Mesodermal cell (in vitro differentiated cells): ENCODE data around the gene DIAPH3. TPM values are rescaled to one million over a fixed set of nuclear protein-coding genes. Genes with fewer than 3 reads are reported as not detected.
"Not testable (repeated sequence)": the region's sequence is repeated elsewhere in the genome, so short reads cannot be mapped to it uniquely, and the experiment has no call there.

Source experiments
- H3K27ac ChIP-seq: 2 replicates; pipeline ENCODE4 v1.7.0; 2013; ENCODE audit warnings: mild to moderate bottlenecking, low read depth, low read length, moderate library complexity; ENCODE audit not compliant: severe bottlenecking
- H3K36me3 ChIP-seq: 2 replicates; pipeline ENCODE4 v1.7.1; 2013; ENCODE audit warnings: mild to moderate bottlenecking, low read length, moderate library complexity; ENCODE audit not compliant: control insufficient read depth, insufficient read depth
- H3K4me1 ChIP-seq: one replicate; pipeline ENCODE4 v1.7.1; 2013; ENCODE audit warnings: mild to moderate bottlenecking, low read length; ENCODE audit not compliant: insufficient read depth, control insufficient read depth, poor library complexity, severe bottlenecking
- H3K4me3 ChIP-seq: 2 replicates; pipeline ENCODE4 v1.7.0; 2013; ENCODE audit warnings: low read length, control low read depth, mild to moderate bottlenecking; ENCODE audit not compliant: insufficient read depth, poor library complexity, severe bottlenecking; ENCODE audit errors: extremely low read depth
- H3K9me3 ChIP-seq: 2 replicates; pipeline ENCODE4 v1.7.1; 2013; ENCODE audit warnings: mild to moderate bottlenecking, low read length, moderate library complexity; ENCODE audit not compliant: control insufficient read depth
- WGBS, 2 experiments: methylation state at CpG; one replicate each; pipeline ENCODE4 v1.1.5; 2013; ENCODE audit warnings: missing lambda C conversion rate in 2 of 2; ENCODE audit not compliant: insufficient coverage in 2 of 2; 5-methylcytosine and 5-hydroxymethylcytosine counted together
- polyA plus RNA-seq, 2 experiments: library from polyadenylated mRNA; stranded (reverse); fragments of 50-300 nt; gene quantifications; one replicate each; pipeline ENCODE4 v1.2.3, GENCODE V29; 2013

The DIAPH3 gene
- polyA plus RNA-seq (2013, experiment 1 of 2), result 27.4 TPM
- polyA plus RNA-seq (2013, experiment 2 of 2), result 29.2 TPM

- Histone ChIP-seq H3K4me3 (peak within 1 kb of the TSS; percentile 98), H3K36me3 (peaks cover 28% of the 10 kb centered on the region), H3K4me1 (peaks cover 20% of the 10 kb centered on the region), H3K27ac (peak within 1 kb of the TSS; percentile 98), H3K9me3 (no peaks in the 10 kb centered on the region)
- 0 to 1% methylated on average over 33 to 39 of the region's 54 CpGs for WGBS, 2 experiments
Observed at GRCh38 chr13:60163478-60164233, at the start of gene DIAPH3. Gene DIAPH3 (minus strand): TSS chr13:60163928. CDS start chr13:60163766, 162 bp downstream.

GRCh38 chr13:60213236-60213744, 49.6 kb upstream of the DIAPH3 start:
- WGBS, 2 experiments, result no CpG with 5 or more reads among the region's 1 CpG
- Histone ChIP-seq H3K4me3 (no peak overlapping the region), H3K36me3 (no peaks in the 10 kb centered on the region), H3K27ac (no peak overlapping the region), H3K4me1 (no peaks in the 10 kb centered on the region), H3K9me3 (no peaks in the 10 kb centered on the region)

DNA sequence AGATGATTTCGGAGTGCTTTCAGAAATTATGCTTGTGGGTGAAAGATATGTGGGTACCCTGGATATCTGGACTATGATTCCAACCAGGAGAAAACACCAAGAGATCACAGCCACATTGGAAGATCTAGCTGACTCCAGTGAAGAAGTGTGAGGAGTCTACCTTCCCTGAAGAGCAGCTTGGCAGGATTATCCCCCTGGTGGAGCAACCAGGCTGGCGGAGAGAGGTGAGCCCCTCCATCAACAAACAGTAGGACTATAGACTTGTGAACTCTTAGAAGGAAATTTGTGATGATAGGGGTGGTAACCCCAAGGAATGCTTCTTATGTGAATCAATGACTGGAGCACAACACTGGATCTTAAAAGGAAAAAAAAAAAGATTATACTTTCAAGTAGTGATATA, 47.8 kb upstream of the DIAPH3 start:
- 100% methylated on average over 1 of the region's 2 CpGs; no CpG with 5 or more reads in 1 of the 2 experiments for WGBS, 2 experiments
- H3K27ac ChIP-seq, result no peak overlapping the region
- no peaks in the 10 kb centered on the region for H3K36me3 ChIP-seq
- no peaks in the 10 kb centered on the region for H3K4me1 ChIP-seq
- no peak overlapping the region for H3K4me3 ChIP-seq
- H3K9me3 ChIP-seq, result no peaks in the 10 kb centered on the region

- H3K27ac ChIP-seq, result no peak overlapping the region
- no peaks in the 10 kb centered on the region for H3K9me3 ChIP-seq
- no CpG with 5 or more reads among the region's 4 CpGs for WGBS, 2 experiments
- no peaks in the 10 kb centered on the region for H3K4me1 ChIP-seq
- H3K4me3 ChIP-seq, result no peak overlapping the region
- no peaks in the 10 kb centered on the region for H3K36me3 ChIP-seq
Observed at GRCh38 chr13:60210510-60211330, 47.0 kb upstream of the DIAPH3 start.

- H3K4me3 ChIP-seq, H3K9me3 ChIP-seq, H3K4me1 ChIP-seq, H3K36me3 ChIP-seq, H3K27ac ChIP-seq: not testable (repeated sequence)
- 78 to 80% methylated on average over 3 to 8 of the region's 10 CpGs for WGBS, 2 experiments
Observed at GRCh38 chr13:60205499-60205898, 41.8 kb upstream of the DIAPH3 start.

DNA sequence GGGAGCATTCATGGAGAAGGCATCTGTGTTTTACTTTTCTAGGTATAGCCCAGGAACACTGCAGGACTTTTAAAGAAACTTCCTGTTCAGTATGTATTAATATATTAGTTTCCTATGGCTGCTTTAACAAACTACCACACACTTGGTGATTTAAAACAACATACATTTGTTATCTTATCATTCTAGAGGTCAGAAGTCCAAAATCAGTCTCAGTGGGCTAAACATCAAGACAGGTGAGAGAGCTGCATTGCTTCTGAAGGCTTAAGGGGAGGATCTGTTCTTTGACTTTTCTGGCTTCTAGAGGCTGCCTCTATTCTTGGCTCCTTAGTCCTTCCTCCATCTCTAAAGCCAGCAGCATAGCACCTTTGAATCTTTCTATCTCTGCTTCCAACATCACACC, 37.6 kb upstream of the DIAPH3 start:
- Histone ChIP-seq H3K9me3 (no peaks in the 10 kb centered on the region), H3K4me3 (no peak overlapping the region), H3K27ac (no peak overlapping the region), H3K36me3 (no peaks in the 10 kb centered on the region), H3K4me1 (no peaks in the 10 kb centered on the region)

DNA sequence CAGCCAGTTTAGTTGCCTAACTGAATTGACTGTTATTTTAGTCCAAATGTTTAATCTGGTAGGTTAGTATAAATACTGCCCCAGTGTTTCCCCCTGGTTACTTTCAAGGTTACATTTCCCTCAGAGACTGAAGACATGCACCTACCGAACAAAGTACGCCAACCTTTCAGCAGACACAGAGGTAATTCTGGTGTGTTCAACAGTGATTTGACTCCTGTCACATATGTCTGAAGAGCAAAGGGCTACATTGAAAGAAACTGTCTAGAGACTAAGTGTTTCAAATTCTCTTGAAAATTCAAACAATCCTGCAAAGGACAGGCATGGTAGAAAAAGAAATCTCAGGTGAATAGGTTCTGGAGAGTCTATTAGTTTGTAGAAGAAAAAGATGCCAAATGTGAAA, 32.2 kb upstream of the DIAPH3 start:
- H3K9me3 ChIP-seq, H3K36me3 ChIP-seq, H3K4me3 ChIP-seq, H3K4me1 ChIP-seq, H3K27ac ChIP-seq: not testable (repeated sequence)
- no CpG with 5 or more reads among the region's 2 CpGs for WGBS, 2 experiments

DNA sequence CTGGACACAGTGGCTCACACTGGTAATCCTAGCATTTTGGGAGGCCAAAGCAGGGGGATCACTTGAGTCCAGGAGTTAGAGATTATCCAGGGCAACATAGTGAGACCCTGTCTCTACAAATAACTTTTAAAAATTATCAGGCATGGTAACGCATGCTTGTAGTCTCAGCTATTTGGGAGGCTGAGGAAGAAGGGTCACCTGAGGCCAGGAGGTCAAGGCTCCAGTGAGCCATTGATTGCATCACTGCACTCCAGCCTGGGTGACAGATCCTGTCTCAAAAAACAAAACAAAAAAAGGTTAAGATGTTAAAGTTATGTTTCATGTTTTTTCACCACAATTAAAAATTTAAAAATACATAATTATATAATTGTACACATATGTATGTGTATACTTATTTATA, 19.2 kb upstream of the DIAPH3 start:
- Histone ChIP-seq H3K9me3 (no peaks in the 10 kb centered on the region), H3K4me3 (no peak overlapping the region), H3K4me1 (no peaks in the 10 kb centered on the region), H3K36me3 (no peaks in the 10 kb centered on the region), H3K27ac (no peak overlapping the region)
- whole genome bisulfite sequencing, 2 experiments, result 100% methylated on average over 1 of the region's 1 CpG; no CpG with 5 or more reads in 1 of the 2 experiments

GRCh38 chr13:60178327-60178726, 14.6 kb upstream of the DIAPH3 start:
- Histone ChIP-seq H3K4me1 (no peaks in the 10 kb centered on the region), H3K27ac (no peak overlapping the region), H3K36me3 (no peaks in the 10 kb centered on the region), H3K4me3 (no peak overlapping the region), H3K9me3 (no peaks in the 10 kb centered on the region)
- no CpG with 5 or more reads among the region's 1 CpG for WGBS, 2 experiments

- 87 to 89% methylated on average over 3 of the region's 5 CpGs for WGBS, 2 experiments
- H3K27ac ChIP-seq, result no peak overlapping the region
- H3K4me3 ChIP-seq, result no peak overlapping the region
- no peaks in the 10 kb centered on the region for H3K9me3 ChIP-seq
- H3K36me3 ChIP-seq, result no peaks in the 10 kb centered on the region
- H3K4me1 ChIP-seq, result no peaks in the 10 kb centered on the region
Observed at GRCh38 chr13:60175571-60175970, 11.8 kb upstream of the DIAPH3 start.

DNA sequence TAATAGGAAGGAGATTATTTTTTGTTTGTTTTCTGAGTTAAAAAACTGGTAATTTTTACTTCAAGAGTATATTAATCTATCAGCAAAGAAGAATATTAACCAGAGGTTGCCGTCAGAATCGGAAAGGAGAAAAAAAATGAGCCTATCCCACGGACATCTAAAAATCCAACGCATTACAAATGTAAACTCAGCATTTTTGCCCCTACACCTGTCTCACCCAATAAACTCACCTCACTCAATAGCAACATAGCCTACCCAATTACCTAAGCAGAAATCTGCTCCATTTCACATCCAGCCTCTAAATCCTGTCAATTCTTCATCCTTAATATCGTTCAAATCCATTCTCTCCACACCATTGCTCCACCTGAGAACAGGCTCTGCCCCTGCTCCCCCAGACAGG, 10.4 kb upstream of the DIAPH3 start:
- Histone ChIP-seq H3K4me1 (no peaks in the 10 kb centered on the region), H3K9me3 (no peaks in the 10 kb centered on the region), H3K27ac (no peak overlapping the region), H3K4me3 (no peak overlapping the region), H3K36me3 (no peaks in the 10 kb centered on the region)
- WGBS, 2 experiments, result 89 to 100% methylated on average over 3 to 5 of the region's 5 CpGs
